HL-60 (cell line): ENCODE data around the gene CNPY3.

ENCODE experiments used
- DNase-seq, 2 experiments: peaks; one replicate each; pipeline ENCODE4 v3.0.0-alpha.2; 2010 to 2020; ENCODE audit warnings: low read depth in 1 of 2, low spot score in 1 of 2
- H3K27ac ChIP-seq: fragments of 250-450 bp; sonication (Bioruptor Pico); replicated peaks from 2 replicates; pipeline ENCODE4 v1.5.1; 2020; ENCODE audit warnings: mild to moderate bottlenecking, moderate library complexity
- H3K27me3 ChIP-seq: fragments of 250-450 bp; sonication (Bioruptor Pico); 2 replicates; pipeline ENCODE4 v1.5.1; 2021; ENCODE audit warnings: mild to moderate bottlenecking, moderate library complexity; ENCODE audit not compliant: insufficient read depth, poor library complexity, severe bottlenecking
- H3K4me3 ChIP-seq: replicated peaks from 2 replicates; pipeline ENCODE4 v1.5.1; 2011; ENCODE audit warnings: mild to moderate bottlenecking, control low read depth, low read length; ENCODE audit not compliant: insufficient read depth
- CTCF ChIP-seq: IDR thresholded peaks from one replicate; pipeline ENCODE4 v1.5.1; 2011; ENCODE audit warnings: low read length, control low read depth, inconsistent platforms; ENCODE audit not compliant: insufficient read depth
- GABPA ChIP-seq: IDR thresholded peaks from 2 replicates; pipeline ENCODE4 v1.6.1; 2012; ENCODE audit warnings: low read depth
- POLR2AphosphoS5 ChIP-seq: IDR thresholded peaks from 2 replicates; pipeline ENCODE4 v1.6.1; 2012; ENCODE audit warnings: low read depth
- REST ChIP-seq: IDR thresholded peaks from 2 replicates; pipeline ENCODE4 v1.6.1; 2012; ENCODE audit warnings: low read depth; ENCODE audit not compliant: insufficient replicate concordance
- SPI1 ChIP-seq: IDR thresholded peaks from 2 replicates; pipeline ENCODE4 v1.6.1; 2012; ENCODE audit warnings: low read depth, mild to moderate bottlenecking, borderline replicate concordance

CNPY3 gene

GRCh38 chr6:42960243-42961019 lies 31.2 kb downstream of the CNPY3 start, which contains the start of gene GNMT:
GNMT (plus strand) TSS chr6:42960754; CDS start chr6:42960768, 14 bp downstream.
- TF ChIP-seq POLR2AphosphoS5 (no peak), GABPA (no peak), SPI1 (no peak), REST (no peak), CTCF (no peak)
- no peaks in the 10 kb centered on the region for H3K27me3 ChIP-seq
- DNase-seq: no peak
- H3K27ac ChIP-seq: no peak within 1 kb of the TSS
- no peak within 1 kb of the TSS for H3K4me3 ChIP-seq

DNA sequence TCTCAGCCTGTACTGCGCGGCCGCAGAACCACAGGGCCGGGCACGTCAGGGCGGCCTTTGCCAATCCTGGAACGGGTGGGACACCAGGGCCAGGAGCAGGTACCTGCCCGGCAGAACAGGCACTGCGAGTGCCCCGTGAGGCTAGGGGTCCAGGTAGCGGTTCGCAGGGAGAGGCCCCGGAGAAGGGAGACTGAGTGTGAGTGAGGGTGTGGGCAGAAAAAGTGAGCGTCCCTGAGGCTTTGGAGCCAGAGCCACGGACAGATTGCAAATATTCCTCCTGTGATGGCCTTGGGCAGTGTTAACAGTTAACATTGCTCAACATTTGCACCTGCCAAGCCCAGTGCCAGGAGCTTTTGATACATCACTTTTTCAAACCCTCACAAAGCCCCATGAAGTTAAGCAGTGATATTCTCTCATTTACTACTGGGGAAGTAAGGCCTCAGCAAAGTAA lies 31.8 kb downstream of the CNPY3 start:
- Histone ChIP-seq H3K4me3 (no peak overlapping the region), H3K27ac (no peak overlapping the region), H3K27me3 (no peaks in the 10 kb centered on the region)
- DNase-seq: no peak
- TF ChIP-seq GABPA (no peak), SPI1 (no peak), REST (no peak), POLR2AphosphoS5 (no peak), CTCF (no peak)

DNA sequence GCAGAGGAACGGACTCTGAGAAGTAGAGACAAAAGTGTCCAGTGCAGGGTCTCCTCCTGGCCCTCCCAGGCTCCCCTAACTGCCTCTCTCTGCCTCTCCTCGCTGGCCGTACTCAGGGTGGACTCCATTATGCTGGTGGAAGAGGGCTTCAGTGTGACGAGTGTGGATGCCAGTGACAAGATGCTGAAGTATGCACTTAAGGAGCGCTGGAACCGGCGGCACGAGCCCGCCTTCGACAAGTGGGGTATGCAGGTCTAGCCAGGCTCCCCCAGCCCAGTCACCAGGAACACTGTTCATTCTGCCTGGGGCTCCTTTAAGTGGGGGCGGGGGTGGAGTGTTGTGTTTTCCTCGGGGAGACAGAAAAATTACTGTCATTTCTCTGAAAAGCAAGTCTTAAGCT lies 32.8 kb downstream of the CNPY3 start:
- DNase-seq: no peak
- H3K27ac ChIP-seq: no peak overlapping the region
- TF ChIP-seq SPI1: no peak
- H3K27me3 ChIP-seq: no peaks in the 10 kb centered on the region
- no peak overlapping the region for H3K4me3 ChIP-seq

GRCh38 chr6:42962502-42963178 lies 33.4 kb downstream of the CNPY3 start:
- TF ChIP-seq GABPA (no peak), CTCF (no peak), POLR2AphosphoS5 (no peak), SPI1 (no peak)
- no peak for DNase-seq
- Histone ChIP-seq H3K4me3 (no peak overlapping the region), H3K27me3 (no peaks in the 10 kb centered on the region), H3K27ac (no peak overlapping the region)
